GM15510 (cell line): Measurements from ENCODE around the gene CHSY1.

Source experiments
- POLR2A ChIP-seq: IDR thresholded peaks from 3 replicates; pipeline ENCODE4 v1.6.1; 2011; ENCODE audit warnings: borderline replicate concordance; ENCODE audit not compliant: insufficient read length; ENCODE audit errors: extremely low read depth

CHSY1 gene

GRCh38 chr15:101254157-101255050, 2.6 kb upstream of the CHSY1 start:
- no peak for TF ChIP-seq POLR2A

GRCh38 chr15:101252836-101253235, 988 bp upstream of the CHSY1 start:
- no peak for TF ChIP-seq POLR2A

GRCh38 chr15:101250873-101251829, 697 bp downstream of the CHSY1 start:
- no peak for TF ChIP-seq POLR2A

- no peak for TF ChIP-seq POLR2A
Measured at GRCh38 chr15:101250341-101250831, 1.5 kb downstream of the CHSY1 start.

GRCh38 chr15:101248274-101248673, 3.6 kb downstream of the CHSY1 start:
- TF ChIP-seq POLR2A = no peak

- no peak for TF ChIP-seq POLR2A
Measured at GRCh38 chr15:101246824-101247745, 4.8 kb downstream of the CHSY1 start.

- TF ChIP-seq POLR2A = no peak
Measured at GRCh38 chr15:101246391-101246790, 5.5 kb downstream of the CHSY1 start.

GRCh38 chr15:101244889-101245668, 6.8 kb downstream of the CHSY1 start:
- TF ChIP-seq POLR2A = no peak

- no peak for TF ChIP-seq POLR2A
Measured at GRCh38 chr15:101244036-101244781, 7.6 kb downstream of the CHSY1 start.

- no peak for TF ChIP-seq POLR2A
Measured at GRCh38 chr15:101243420-101243819, 8.4 kb downstream of the CHSY1 start.

GRCh38 chr15:101242999-101243336, 8.9 kb downstream of the CHSY1 start:
- TF ChIP-seq POLR2A = no peak

- no peak for TF ChIP-seq POLR2A
Measured at GRCh38 chr15:101242160-101242998, 9.5 kb downstream of the CHSY1 start.
